Hepatocyte (in vitro differentiated cells): ENCODE data around the gene ZSCAN16. TPM values are rescaled to one million over a fixed set of nuclear protein-coding genes. Genes with fewer than 3 reads are reported as not detected.

Experiments used
- polyA plus RNA-seq: library from polyadenylated mRNA; unstranded; fragments of >200 nt; fragmentation: Nextera tagmentation; extraction: Ambion mirVana; gene quantifications from 2 replicates; pipeline ENCODE4 v1.2.1, GENCODE V29; 2016
- total RNA-seq: library from RNA; depleted of rRNA; stranded (reverse); fragments of >200 nt; gene quantifications from 2 replicates; pipeline ENCODE4 v1.2.3, GENCODE V29; 2014

The ZSCAN16 gene
- total and polyA plus RNA-seq, 2 experiments from 2014 or later: 4.3 to 6.7 TPM

Other genes with a start within 250 kb of the ZSCAN16 start
- not detected in 2 replicates for gene OR2B2, start 212.2 kb upstream of the ZSCAN16 start, total RNA-seq
- not detected in 2 replicates for gene OR2B2, start 212.2 kb upstream of the ZSCAN16 start, polyA plus RNA-seq
- gene OR2B6, start 167.4 kb upstream of the ZSCAN16 start, total RNA-seq: not detected in 2 replicates
- 0.17 TPM in 1 of 2 replicates, not detected in the other for gene OR2B6, start 167.4 kb upstream of the ZSCAN16 start, polyA plus RNA-seq
- 6.5 and 9.4 TPM in 2 replicates for gene ZNF165, start 44.0 kb upstream of the ZSCAN16 start, total RNA-seq
- 4.8 and 5.9 TPM in 2 replicates for gene ZNF165, start 44.0 kb upstream of the ZSCAN16 start, polyA plus RNA-seq
- 18.2 and 21.2 TPM in 2 replicates for gene ZKSCAN8, start 17.3 kb downstream of the ZSCAN16 start, total RNA-seq
- 3.2 and 4.1 TPM in 2 replicates for gene ZKSCAN8, start 17.3 kb downstream of the ZSCAN16 start, polyA plus RNA-seq
- 12.1 and 12.2 TPM in 2 replicates for gene ZSCAN9, start 100.7 kb downstream of the ZSCAN16 start, total RNA-seq
- 7.4 and 8.0 TPM in 2 replicates for gene ZSCAN9, start 100.7 kb downstream of the ZSCAN16 start, polyA plus RNA-seq
- gene ZKSCAN4, start 127.7 kb downstream of the ZSCAN16 start, total RNA-seq: 3.1 and 4.3 TPM in 2 replicates
- 3.1 and 3.5 TPM in 2 replicates for gene ZKSCAN4, start 127.7 kb downstream of the ZSCAN16 start, polyA plus RNA-seq
- 0.17 TPM in 1 of 2 replicates, not detected in the other for gene NKAPL, start 134.7 kb downstream of the ZSCAN16 start, total RNA-seq
- gene NKAPL, start 134.7 kb downstream of the ZSCAN16 start, polyA plus RNA-seq: not detected in 2 replicates
- 14.7 and 24.4 TPM in 2 replicates for gene ZSCAN26, start 142.5 kb downstream of the ZSCAN16 start, total RNA-seq
- 7.6 and 7.8 TPM in 2 replicates for gene ZSCAN26, start 142.5 kb downstream of the ZSCAN16 start, polyA plus RNA-seq
- gene PGBD1, start 157.0 kb downstream of the ZSCAN16 start, total RNA-seq: 5.1 and 6.2 TPM in 2 replicates
- 2.5 and 3.1 TPM in 2 replicates for gene PGBD1, start 157.0 kb downstream of the ZSCAN16 start, polyA plus RNA-seq
- gene ZSCAN31, start 211.5 kb downstream of the ZSCAN16 start, total RNA-seq: 2.6 and 4.6 TPM in 2 replicates
- gene ZSCAN31, start 211.5 kb downstream of the ZSCAN16 start, polyA plus RNA-seq: 1.8 and 3.4 TPM in 2 replicates
- gene ZKSCAN3, start 225.3 kb downstream of the ZSCAN16 start, total RNA-seq: 6.8 and 7.1 TPM in 2 replicates
- gene ZKSCAN3, start 225.3 kb downstream of the ZSCAN16 start, polyA plus RNA-seq: 1.9 and 3.1 TPM in 2 replicates